Measurements from ENCODE around the gene CLDN4.
"Not testable (repeated sequence)": the region's sequence is repeated elsewhere in the genome, so short reads cannot be mapped to it uniquely, and the experiment has no call there.

CLDN4 gene

GRCh38 chr7:73830681-73831583, at the start of gene CLDN4:
Gene CLDN4 (plus strand): TSS chr7:73830996. CDS start chr7:73831202, 206 bp downstream.
- H3K4me3 ChIP-seq (ENCODE audit: low read depth in 1 of 2, low read length in 2 of 2): no peak within 1 kb of the TSS
- H2AFZ ChIP-seq (ENCODE audit: low read depth, low read length): no peak within 1 kb of the TSS
- H3K27ac ChIP-seq (ENCODE audit: low read length): no peak within 1 kb of the TSS
- TF ChIP-seq CTCF (IDR thresholded peaks at IDR 0.05; ENCODE audit: borderline replicate concordance, extremely low read depth, low read length, poor library complexity, severe bottlenecking) (no peak), EZH2 (IDR thresholded peaks at IDR 0.05; ENCODE audit: borderline replicate concordance, low read depth, low read length, severe bottlenecking) (no peak)
- no peaks in the 10 kb centered on the region for H3K9me3 ChIP-seq (ENCODE audit: insufficient read depth, low read length, severe bottlenecking)
- no peaks in the 10 kb centered on the region for H3K79me2 ChIP-seq (ENCODE audit: insufficient read depth, low read length)
- DNase-seq: no peak
- no peak within 1 kb of the TSS for H3K4me2 ChIP-seq (ENCODE audit: insufficient read depth, low read length)
- no peaks in the 10 kb centered on the region for H3K27me3 ChIP-seq (ENCODE audit: insufficient read depth, low read length, poor library complexity)
- no peaks in the 10 kb centered on the region for H4K20me1 ChIP-seq (ENCODE audit: insufficient read depth, low read length)
- no peak for ATAC-seq (ENCODE audit: insufficient read depth, low read depth)
- peaks cover 9% of the 10 kb centered on the region for H3K4me1 ChIP-seq (ENCODE audit: insufficient read depth, low read length)
- no peaks in the 10 kb centered on the region for H3K36me3 ChIP-seq (ENCODE audit: insufficient read depth, low read length)
- no peak within 1 kb of the TSS for H3K9ac ChIP-seq (ENCODE audit: low read depth, low read length)

DNA sequence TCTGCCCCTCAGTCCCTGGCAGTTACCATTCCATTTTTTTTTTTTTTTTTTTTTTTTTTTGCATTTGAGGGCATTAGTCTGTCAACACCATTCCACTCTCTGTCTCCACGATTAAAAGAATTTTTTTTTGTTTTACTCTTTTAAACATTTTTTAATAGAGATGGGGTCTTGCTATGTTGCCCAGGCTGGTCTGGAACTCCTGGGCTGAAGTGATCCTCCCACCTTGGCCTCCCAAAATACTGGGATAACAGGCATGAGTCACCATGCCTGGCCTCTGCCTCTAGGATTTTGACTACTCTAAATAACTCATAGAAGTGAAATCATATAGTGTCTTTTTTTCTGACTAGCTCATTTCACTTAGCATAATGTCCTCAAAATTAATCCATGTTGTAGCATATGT, 44.2 kb upstream of the CLDN4 start:
- Histone ChIP-seq H3K4me2 (ENCODE audit: insufficient read depth, low read length) (no peak overlapping the region), H3K4me3 (ENCODE audit: low read depth in 1 of 2, low read length in 2 of 2) (no peak overlapping the region), H3K79me2 (ENCODE audit: insufficient read depth, low read length) (no peaks in the 10 kb centered on the region), H3K36me3 (ENCODE audit: insufficient read depth, low read length) (no peaks in the 10 kb centered on the region), H4K20me1 (ENCODE audit: insufficient read depth, low read length) (no peaks in the 10 kb centered on the region), H3K27me3 (ENCODE audit: insufficient read depth, low read length, poor library complexity) (no peaks in the 10 kb centered on the region), H3K27ac (ENCODE audit: low read length) (no peak overlapping the region), H3K9ac (ENCODE audit: low read depth, low read length) (no peak overlapping the region), H3K9me3 (ENCODE audit: insufficient read depth, low read length, severe bottlenecking) (peaks cover 10% of the 10 kb centered on the region), H3K4me1 (ENCODE audit: insufficient read depth, low read length) (no peaks in the 10 kb centered on the region), H2AFZ (ENCODE audit: low read depth, low read length) (no peak overlapping the region)
- ATAC-seq (ENCODE audit: insufficient read depth, low read depth): no peak
- TF ChIP-seq CTCF (IDR thresholded peaks at IDR 0.05; ENCODE audit: borderline replicate concordance, extremely low read depth, low read length, poor library complexity, severe bottlenecking) (no peak), EZH2 (IDR thresholded peaks at IDR 0.05; ENCODE audit: borderline replicate concordance, low read depth, low read length, severe bottlenecking) (no peak)
- DNase-seq: no peak

- not testable (repeated sequence) for H2AFZ ChIP-seq (ENCODE audit: low read depth, low read length); H3K9ac ChIP-seq (ENCODE audit: low read depth, low read length); H3K36me3 ChIP-seq (ENCODE audit: insufficient read depth, low read length); H3K4me1 ChIP-seq (ENCODE audit: insufficient read depth, low read length); H3K4me3 ChIP-seq (ENCODE audit: low read depth in 1 of 2, low read length in 2 of 2); H3K27ac ChIP-seq (ENCODE audit: low read length); H3K27me3 ChIP-seq (ENCODE audit: insufficient read depth, low read length, poor library complexity); DNase-seq; ATAC-seq (ENCODE audit: insufficient read depth, low read depth); H3K79me2 ChIP-seq (ENCODE audit: insufficient read depth, low read length); H3K4me2 ChIP-seq (ENCODE audit: insufficient read depth, low read length); H4K20me1 ChIP-seq (ENCODE audit: insufficient read depth, low read length)
- H3K9me3 ChIP-seq (ENCODE audit: insufficient read depth, low read length, severe bottlenecking): peaks cover 10% of the 10 kb centered on the region
Observed at GRCh38 chr7:73787786-73788048, 43.1 kb upstream of the CLDN4 start.

- no peaks in the 10 kb centered on the region for H3K4me1 ChIP-seq (ENCODE audit: insufficient read depth, low read length)
- no peak for ATAC-seq (ENCODE audit: insufficient read depth, low read depth)
- no peak overlapping the region for H3K4me2 ChIP-seq (ENCODE audit: insufficient read depth, low read length)
- H3K9me3 ChIP-seq (ENCODE audit: insufficient read depth, low read length, severe bottlenecking): peaks cover 10% of the 10 kb centered on the region
- no peaks in the 10 kb centered on the region for H4K20me1 ChIP-seq (ENCODE audit: insufficient read depth, low read length)
- no peaks in the 10 kb centered on the region for H3K79me2 ChIP-seq (ENCODE audit: insufficient read depth, low read length)
- no peak overlapping the region for H3K27ac ChIP-seq (ENCODE audit: low read length)
- H3K27me3 ChIP-seq (ENCODE audit: insufficient read depth, low read length, poor library complexity): no peaks in the 10 kb centered on the region
- H2AFZ ChIP-seq (ENCODE audit: low read depth, low read length): no peak overlapping the region
- H3K4me3 ChIP-seq (ENCODE audit: low read depth in 1 of 2, low read length in 2 of 2): no peak overlapping the region
- H3K36me3 ChIP-seq (ENCODE audit: insufficient read depth, low read length): no peaks in the 10 kb centered on the region
- no peak for DNase-seq
- no peak for TF ChIP-seq CTCF (IDR thresholded peaks at IDR 0.05; ENCODE audit: borderline replicate concordance, extremely low read depth, low read length, poor library complexity, severe bottlenecking)
- no peak for TF ChIP-seq EZH2 (IDR thresholded peaks at IDR 0.05; ENCODE audit: borderline replicate concordance, low read depth, low read length, severe bottlenecking)
- no peak overlapping the region for H3K9ac ChIP-seq (ENCODE audit: low read depth, low read length)
Observed at GRCh38 chr7:73789051-73789450, 41.7 kb upstream of the CLDN4 start.

DNA sequence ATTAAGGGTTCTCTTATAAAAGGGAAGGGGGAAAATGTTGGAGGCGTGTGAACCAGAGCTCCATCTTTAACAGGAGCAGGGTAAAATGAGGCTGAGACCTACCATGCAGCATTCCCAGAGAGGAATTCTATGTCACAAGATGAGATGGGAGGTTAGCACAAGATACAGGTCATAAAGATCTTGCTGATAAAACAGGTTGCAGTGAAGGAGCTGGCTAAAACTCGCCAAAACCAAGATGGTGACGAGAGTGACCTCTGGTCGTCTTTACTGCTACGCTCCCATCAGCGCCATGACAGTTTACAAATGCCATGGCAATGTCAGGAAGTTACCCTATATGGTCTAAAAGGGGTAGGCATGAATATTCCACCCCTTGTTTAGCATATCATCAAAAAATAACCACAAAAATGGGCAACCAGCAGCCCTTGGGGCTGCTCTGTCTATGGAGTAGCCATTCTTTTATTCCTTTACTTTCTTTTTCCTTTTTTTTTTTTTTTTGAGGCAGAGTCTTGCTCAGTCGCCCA, 39.6 kb upstream of the CLDN4 start:
- DNase-seq; H3K79me2 ChIP-seq (ENCODE audit: insufficient read depth, low read length); H2AFZ ChIP-seq (ENCODE audit: low read depth, low read length); H3K9ac ChIP-seq (ENCODE audit: low read depth, low read length); H3K27ac ChIP-seq (ENCODE audit: low read length); H3K4me2 ChIP-seq (ENCODE audit: insufficient read depth, low read length); H4K20me1 ChIP-seq (ENCODE audit: insufficient read depth, low read length); H3K4me3 ChIP-seq (ENCODE audit: low read depth in 1 of 2, low read length in 2 of 2); H3K36me3 ChIP-seq (ENCODE audit: insufficient read depth, low read length); H3K27me3 ChIP-seq (ENCODE audit: insufficient read depth, low read length, poor library complexity); ATAC-seq (ENCODE audit: insufficient read depth, low read depth); H3K4me1 ChIP-seq (ENCODE audit: insufficient read depth, low read length): not testable (repeated sequence)
- peaks cover 10% of the 10 kb centered on the region for H3K9me3 ChIP-seq (ENCODE audit: insufficient read depth, low read length, severe bottlenecking)

GRCh38 chr7:73795188-73795587, 35.6 kb upstream of the CLDN4 start:
- H3K27ac ChIP-seq (ENCODE audit: low read length); DNase-seq; H3K9me3 ChIP-seq (ENCODE audit: insufficient read depth, low read length, severe bottlenecking); H3K4me2 ChIP-seq (ENCODE audit: insufficient read depth, low read length); H3K79me2 ChIP-seq (ENCODE audit: insufficient read depth, low read length); H3K4me3 ChIP-seq (ENCODE audit: low read depth in 1 of 2, low read length in 2 of 2); H4K20me1 ChIP-seq (ENCODE audit: insufficient read depth, low read length); H3K4me1 ChIP-seq (ENCODE audit: insufficient read depth, low read length); H3K9ac ChIP-seq (ENCODE audit: low read depth, low read length); H2AFZ ChIP-seq (ENCODE audit: low read depth, low read length); H3K36me3 ChIP-seq (ENCODE audit: insufficient read depth, low read length); ATAC-seq (ENCODE audit: insufficient read depth, low read depth); H3K27me3 ChIP-seq (ENCODE audit: insufficient read depth, low read length, poor library complexity): not testable (repeated sequence)

Data from DND-41 (cell line).